MM.1S (cell line): ENCODE results near the gene KXD1.

ENCODE experiments used
- CTCF ChIP-seq: fragments of 300-600 bp; sonication (generic); IDR thresholded peaks from 2 replicates; pipeline ENCODE4 v1.5.1; 2016; ENCODE audit warnings: antibody characterized with exemption, low read length, mixed read lengths
- EZH2 ChIP-seq: fragments of 300-600 bp; sonication (generic); optimal IDR thresholded peaks from 2 replicates; pipeline ENCODE3; 2017; ENCODE audit warnings: low read depth, mild to moderate bottlenecking, antibody characterized with exemption, low read length, mixed read lengths
- EZH2phosphoT487 ChIP-seq: fragments of 300-600 bp; sonication (generic); IDR thresholded peaks from 2 replicates; pipeline ENCODE4 v1.6.1; 2018; ENCODE audit warnings: antibody characterized with exemption, low read length

DNA sequence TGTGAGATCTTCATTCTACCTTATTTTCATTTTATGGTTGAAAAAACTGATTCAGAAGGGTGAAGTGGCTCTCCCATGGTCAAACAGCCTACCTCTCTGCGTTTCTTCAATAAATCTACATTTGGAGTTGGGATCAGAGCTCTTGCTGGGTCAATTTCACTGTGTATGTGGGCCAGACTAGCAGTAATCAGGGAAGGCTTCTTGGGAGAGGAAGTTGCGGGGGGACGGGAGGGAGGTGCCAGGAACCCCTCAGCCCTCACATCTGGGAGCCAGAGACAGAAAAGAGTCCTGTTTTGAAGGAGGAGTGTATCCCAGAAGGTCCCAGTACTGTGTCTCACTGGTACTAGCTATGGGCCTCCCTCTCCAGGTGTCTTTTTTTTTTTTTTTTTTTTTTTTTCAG lies 934 bp downstream of the KXD1 start:
- TF ChIP-seq CTCF: no peak
- no peak for TF ChIP-seq EZH2
- no peak for TF ChIP-seq EZH2phosphoT487
